Thoracic aorta (tissue), 2 donors: ENCODE results near the gene CCDC136. TPM values are rescaled to one million over a fixed set of nuclear protein-coding genes. Genes with fewer than 3 reads are reported as not detected.

ENCODE experiments used
- ATAC-seq: fragments of 150-250 bp; one replicate; pipeline ENCODE4 v1.8.0; 2017; ENCODE audit warnings: low read depth; ENCODE audit not compliant: insufficient number of reproducible peaks, low FRiP score
- DNase-seq: peaks from one replicate; pipeline ENCODE4 v3.0.0-alpha.2; 2020; ENCODE audit warnings: low spot score
- H3K27ac ChIP-seq, 2 donors: fragments of 200-600 bp; sonication (generic); 1 replicate in 1 of 2; 2 replicates in 1 of 2; pipeline ENCODE4 v1.5.1; 2016; ENCODE audit warnings: mild to moderate bottlenecking in 2 of 2, moderate library complexity in 2 of 2
- H3K27me3 ChIP-seq: fragments of 200-600 bp; sonication (generic); replicated peaks from 2 replicates; pipeline ENCODE4 v1.6.0; 2016; ENCODE audit warnings: mild to moderate bottlenecking; ENCODE audit not compliant: insufficient read depth
- H3K36me3 ChIP-seq: fragments of 200-600 bp; sonication (generic); one replicate; pipeline ENCODE4 v1.5.1; 2016
- H3K4me1 ChIP-seq, 2 donors: fragments of 200-600 bp; sonication (generic); 1 replicate in 1 of 2; 2 replicates in 1 of 2; pipeline versions ENCODE4 v1.5.1 to v1.6.0; 2016; ENCODE audit warnings: low read depth in 2 of 2, mild to moderate bottlenecking in 1 of 2; ENCODE audit not compliant: control insufficient read depth in 1 of 2
- H3K4me3 ChIP-seq: fragments of 200-600 bp; sonication (generic); 2 replicates; pipeline ENCODE4 v1.5.1; 2016; ENCODE audit warnings: mild to moderate bottlenecking
- H3K9me3 ChIP-seq: fragments of 200-600 bp; sonication (generic); 2 replicates; pipeline ENCODE4 v1.5.1; 2016
- total RNA-seq, 2 donors: library from RNA; depleted of rRNA; stranded (reverse); fragments of >200 nt; gene quantifications; one replicate each; pipeline versions ENCODE4 v1.1.0 to v1.2.3, GENCODE V29; 2016
- TF ChIP-seq, protein P1 (sequence below): fragments of 200-600 bp; sonication (generic); IDR thresholded peaks from one replicate; pipeline ENCODE4 v1.5.1; 2019; ENCODE audit warnings: antibody characterized with exemption

Gene CCDC136
- total RNA-seq, 2 donors from 2014 or later, result 29.3 to 34.7 TPM

DNA sequence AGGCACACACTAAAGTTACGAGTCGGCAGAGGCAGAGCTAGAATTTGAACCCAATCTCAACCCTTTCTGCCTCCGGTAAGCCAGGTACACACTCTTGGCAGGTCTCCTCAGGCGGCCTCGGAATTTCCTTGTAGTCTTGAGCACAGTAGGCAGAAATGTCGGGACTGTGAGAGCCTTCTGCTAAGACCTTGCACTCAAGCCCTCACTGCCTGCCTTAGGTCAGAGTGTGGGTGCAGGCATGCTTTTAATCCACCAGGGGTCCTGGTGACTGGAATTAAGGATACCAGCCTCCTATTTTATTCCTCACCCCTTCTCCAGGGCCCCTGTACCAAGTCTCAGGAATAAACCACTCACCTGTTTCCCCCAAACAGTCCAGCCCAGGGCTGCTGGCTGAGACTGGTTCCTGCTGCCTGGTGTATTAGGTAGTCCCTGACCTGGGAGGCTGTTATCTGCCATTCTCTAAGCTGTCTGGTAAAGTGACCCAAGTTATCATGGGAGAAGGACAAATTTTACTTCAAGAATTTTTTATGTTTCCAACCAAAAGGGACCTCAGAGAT is 71.7 kb downstream of the CCDC136 start:
- H3K27me3 ChIP-seq, result no peaks in the 10 kb centered on the region
- H3K9me3 ChIP-seq, result no peaks in the 10 kb centered on the region
- H3K27ac ChIP-seq, result peak overlapping the region in 1 of 2 donors; percentile 18

DNA sequence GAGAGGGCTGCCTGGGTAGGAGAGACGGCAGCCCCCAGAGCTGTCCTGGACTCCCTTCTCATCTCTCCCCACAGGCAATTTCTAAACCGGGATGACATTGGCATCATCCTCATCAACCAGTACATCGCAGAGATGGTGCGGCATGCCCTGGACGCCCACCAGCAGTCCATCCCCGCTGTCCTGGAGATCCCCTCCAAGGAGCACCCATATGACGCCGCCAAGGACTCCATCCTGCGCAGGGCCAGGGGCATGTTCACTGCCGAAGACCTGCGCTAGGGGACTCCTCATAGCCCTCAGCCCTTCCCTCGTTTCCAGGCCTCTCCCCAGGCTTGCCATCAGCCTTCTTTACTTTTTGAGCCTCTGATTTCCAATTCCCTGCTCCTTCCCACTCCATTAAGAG is 73.5 kb downstream of the CCDC136 start:
- H3K4me1 ChIP-seq, result peaks cover 14 to 33% of the 10 kb centered on the region in 2 donors

More for the DNA sequence above, 71.7 kb downstream of the CCDC136 start:
- ATAC-seq, result no peak
- TF ChIP-seq, protein P1, sequence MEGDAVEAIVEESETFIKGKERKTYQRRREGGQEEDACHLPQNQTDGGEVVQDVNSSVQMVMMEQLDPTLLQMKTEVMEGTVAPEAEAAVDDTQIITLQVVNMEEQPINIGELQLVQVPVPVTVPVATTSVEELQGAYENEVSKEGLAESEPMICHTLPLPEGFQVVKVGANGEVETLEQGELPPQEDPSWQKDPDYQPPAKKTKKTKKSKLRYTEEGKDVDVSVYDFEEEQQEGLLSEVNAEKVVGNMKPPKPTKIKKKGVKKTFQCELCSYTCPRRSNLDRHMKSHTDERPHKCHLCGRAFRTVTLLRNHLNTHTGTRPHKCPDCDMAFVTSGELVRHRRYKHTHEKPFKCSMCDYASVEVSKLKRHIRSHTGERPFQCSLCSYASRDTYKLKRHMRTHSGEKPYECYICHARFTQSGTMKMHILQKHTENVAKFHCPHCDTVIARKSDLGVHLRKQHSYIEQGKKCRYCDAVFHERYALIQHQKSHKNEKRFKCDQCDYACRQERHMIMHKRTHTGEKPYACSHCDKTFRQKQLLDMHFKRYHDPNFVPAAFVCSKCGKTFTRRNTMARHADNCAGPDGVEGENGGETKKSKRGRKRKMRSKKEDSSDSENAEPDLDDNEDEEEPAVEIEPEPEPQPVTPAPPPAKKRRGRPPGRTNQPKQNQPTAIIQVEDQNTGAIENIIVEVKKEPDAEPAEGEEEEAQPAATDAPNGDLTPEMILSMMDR, result peak; percentile 49
- DNase-seq, result no peak
- peaks cover 19 to 34% of the 10 kb centered on the region in 2 donors for H3K4me1 ChIP-seq
- peaks cover 9% of the 10 kb centered on the region for H3K36me3 ChIP-seq
- H3K4me3 ChIP-seq, result peak overlapping the region; percentile 79

DNA sequence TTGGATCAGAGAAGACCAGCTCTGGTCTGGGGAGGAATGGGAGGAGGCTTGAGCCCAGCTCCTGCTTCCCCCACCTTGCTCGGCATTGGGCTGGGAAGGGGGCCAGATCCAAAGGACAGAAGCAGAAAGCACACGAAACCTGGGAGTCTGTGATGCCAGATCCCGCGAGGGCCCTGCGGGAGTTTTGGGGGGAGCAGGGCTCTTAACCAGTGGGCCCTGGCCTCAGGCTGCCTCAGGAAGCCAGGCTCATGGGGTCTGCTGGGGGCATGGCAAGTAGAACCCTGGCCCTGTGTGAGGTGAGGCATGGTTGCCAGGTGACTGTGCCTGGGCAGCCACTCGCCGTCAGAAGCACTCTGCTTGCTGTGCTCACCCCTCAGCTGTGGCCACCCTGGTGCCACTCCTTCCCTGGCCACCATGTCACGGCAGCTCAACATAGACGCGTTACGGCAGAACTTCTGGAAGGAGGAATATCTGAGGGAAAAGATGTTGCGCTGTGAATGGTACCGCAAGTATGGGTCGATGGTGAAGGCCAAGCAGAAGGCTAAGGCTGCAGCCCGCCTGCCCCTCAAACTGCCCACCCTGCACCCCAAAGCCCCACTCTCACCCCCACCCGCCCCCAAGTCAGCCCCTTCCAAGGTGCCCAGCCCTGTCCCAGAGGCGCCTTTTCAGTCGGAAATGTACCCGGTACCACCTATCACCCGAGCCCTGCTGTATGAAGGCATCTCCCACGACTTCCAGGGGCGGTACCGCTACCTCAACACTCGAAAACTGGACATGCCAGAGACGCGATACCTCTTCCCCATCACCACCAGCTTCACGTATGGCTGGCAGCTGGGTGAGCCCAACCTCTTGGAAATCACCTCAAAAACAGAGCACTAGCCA is 74.5 kb downstream of the CCDC136 start:
- H3K9me3 ChIP-seq, result no peaks in the 10 kb centered on the region
- no peak for DNase-seq
- H3K27ac ChIP-seq, result no peak overlapping the region
- TF ChIP-seq, protein P1, result no peak
- peaks cover 14 to 33% of the 10 kb centered on the region in 2 donors for H3K4me1 ChIP-seq
- no peak for ATAC-seq
- no peak overlapping the region for H3K4me3 ChIP-seq
- peaks cover 9% of the 10 kb centered on the region for H3K36me3 ChIP-seq
- no peaks in the 10 kb centered on the region for H3K27me3 ChIP-seq

More for the DNA sequence above, 73.5 kb downstream of the CCDC136 start:
- TF ChIP-seq, protein P1, result no peak
- Histone ChIP-seq H3K4me3 (no peak overlapping the region), H3K27ac (no peak overlapping the region), H3K27me3 (no peaks in the 10 kb centered on the region), H3K36me3 (peaks cover 9% of the 10 kb centered on the region), H3K9me3 (no peaks in the 10 kb centered on the region)
- ATAC-seq, result no peak
- no peak for DNase-seq

DNA sequence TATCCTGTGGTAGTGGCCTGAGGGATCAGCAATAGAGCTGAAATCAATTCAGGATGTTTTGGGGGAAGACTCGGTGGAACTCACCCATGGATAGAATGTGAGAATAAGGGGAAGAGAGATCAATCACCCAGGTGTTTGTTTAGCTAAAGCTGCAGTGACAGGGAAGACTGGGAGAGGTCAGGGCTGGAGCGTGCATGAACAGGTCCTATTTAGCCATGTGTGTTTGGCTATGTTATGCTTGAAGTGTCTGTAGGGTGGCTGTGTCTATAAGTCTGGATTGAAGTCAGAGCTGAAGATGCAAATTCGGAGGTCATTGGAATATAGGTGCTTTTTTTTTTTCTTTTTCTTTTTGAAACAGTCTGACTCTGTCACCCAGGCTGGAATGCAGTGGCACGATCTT is 75.5 kb downstream of the CCDC136 start:
- Histone ChIP-seq H3K36me3 (peaks cover 9% of the 10 kb centered on the region), H3K4me1 (peaks cover 14 to 30% of the 10 kb centered on the region in 2 donors), H3K9me3 (no peaks in the 10 kb centered on the region), H3K27ac (no peak overlapping the region), H3K27me3 (no peaks in the 10 kb centered on the region), H3K4me3 (no peak overlapping the region)
- DNase-seq (no peak), ATAC-seq (no peak)
- TF ChIP-seq, protein P1, result no peak

DNA sequence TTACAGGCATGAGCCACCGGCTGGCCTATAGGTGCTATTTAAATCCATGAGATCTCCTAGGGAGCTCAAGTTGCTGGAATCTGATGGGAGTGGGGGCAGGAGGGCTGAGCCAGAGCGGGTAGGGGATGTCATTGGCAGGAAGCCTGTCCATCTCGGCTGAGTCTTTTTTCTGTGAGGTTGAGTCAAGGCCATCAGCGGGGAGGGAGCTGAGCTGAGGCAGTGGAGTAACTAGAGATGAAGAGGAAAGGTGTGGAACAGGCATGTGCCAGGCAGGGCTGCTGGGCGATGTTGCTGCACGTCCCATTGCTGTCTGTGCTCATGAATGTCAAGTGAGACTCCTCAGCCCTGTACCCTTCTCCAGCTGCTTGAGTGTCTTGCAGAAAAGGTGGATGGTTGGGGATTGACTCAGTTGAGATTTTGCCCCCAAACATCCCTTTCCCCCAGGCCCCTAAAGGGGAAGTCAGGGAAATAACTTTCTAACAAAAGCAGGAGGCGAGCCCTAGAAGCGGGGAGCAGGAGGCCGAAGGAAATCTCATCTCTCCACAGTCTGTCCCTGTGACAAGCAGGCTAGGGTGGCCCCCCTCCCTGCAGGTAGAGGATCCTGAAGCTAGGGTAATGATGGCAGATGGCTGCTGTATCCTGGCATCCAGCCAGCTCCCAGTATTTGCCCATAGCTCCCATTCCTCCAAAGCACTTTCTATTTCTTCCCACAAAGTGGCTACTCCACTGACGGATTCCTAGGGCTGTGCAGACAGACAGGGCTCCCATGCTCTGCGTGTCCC is 76.3 kb downstream of the CCDC136 start:
- Histone ChIP-seq H3K4me3 (no peak overlapping the region), H3K27ac (no peak overlapping the region), H3K9me3 (no peaks in the 10 kb centered on the region), H3K4me1 (peaks cover 14 to 29% of the 10 kb centered on the region in 2 donors), H3K36me3 (peaks cover 9% of the 10 kb centered on the region), H3K27me3 (no peaks in the 10 kb centered on the region)
- DNase-seq, result no peak
- no peak for ATAC-seq
- TF ChIP-seq, protein P1, result no peak
